PC-3 (cell line): Measurements from ENCODE around the gene FLVCR1. TPM values are rescaled to one million over a fixed set of nuclear protein-coding genes. Genes with fewer than 3 reads are reported as not detected.

Source experiments
- ATAC-seq: fragments of 200-7000 bp; cut with Tn5 transposase; 2 replicates; pipeline ENCODE4 v1.9.1; 2020; ENCODE audit warnings: mild to moderate bottlenecking, moderate library complexity
- BruUV-seq: library from RNA; stranded (reverse); fragments of 400-500 nt; replicated peaks from 2 replicates; lab custom pipeline; 2021; lab: Mats Ljungman, UMichigan
- CTCF ChIA-PET: fragments of 300-600 bp; sonication (Branson Sonifier 250); formaldehyde crosslinking; loops from one replicate; lab custom pipeline; 2022; ENCODE audit warnings: antibody characterized with exemption; lab: Charles Lee
- POLR2A ChIA-PET: fragments of 300-600 bp; sonication (Branson Sonifier 250); formaldehyde crosslinking; loops from one replicate; lab custom pipeline; 2022; ENCODE audit warnings: antibody characterized with exemption; ENCODE audit not compliant: unreplicated experiment; lab: Charles Lee
- DNase-seq: peaks from one replicate; pipeline ENCODE4 v3.0.0-alpha.2; 2015
- H2AFZ ChIP-seq: fragments of 300-600 bp; sonication (generic); 2 replicates; pipeline ENCODE4 v1.6.0; 2016; ENCODE audit warnings: antibody characterized with exemption, low read length
- H3F3A ChIP-seq: fragments of 300-600 bp; sonication (generic); one replicate; pipeline ENCODE4 v1.6.0; 2017; ENCODE audit warnings: antibody characterized with exemption, low read length, control low read depth, mild to moderate bottlenecking; ENCODE audit not compliant: unreplicated experiment
- H3K27ac ChIP-seq: fragments of 300-600 bp; sonication (generic); 2 replicates; pipeline ENCODE4 v1.5.1; 2016; ENCODE audit warnings: mild to moderate bottlenecking, low read length
- H3K27me3 ChIP-seq: fragments of 300-600 bp; sonication (generic); 2 replicates; pipeline ENCODE4 v1.6.1; 2016; ENCODE audit warnings: low read length, mixed read lengths
- H3K36me3 ChIP-seq: fragments of 300-600 bp; sonication (generic); 2 replicates; pipeline ENCODE4 v1.6.1; 2016; ENCODE audit warnings: low read depth, mixed run types, low read length, mixed read lengths
- H3K4me1 ChIP-seq: fragments of 300-600 bp; sonication (generic); 2 replicates; pipeline ENCODE4 v1.5.1; 2016; ENCODE audit warnings: low read length; ENCODE audit not compliant: insufficient read depth
- H3K4me2 ChIP-seq: fragments of 300-600 bp; sonication (generic); 2 replicates; pipeline ENCODE4 v1.6.0; 2016; ENCODE audit warnings: low read length
- H3K4me3 ChIP-seq: fragments of 300-600 bp; sonication (generic); 2 replicates; pipeline ENCODE4 v1.5.1; 2016; ENCODE audit warnings: mild to moderate bottlenecking, low read length, mixed read lengths
- H3K79me2 ChIP-seq: fragments of 300-600 bp; sonication (generic); 2 replicates; pipeline ENCODE4 v1.6.1; 2017; ENCODE audit warnings: low read length, mixed read lengths
- H3K9ac ChIP-seq: fragments of 300-600 bp; sonication (generic); 2 replicates; pipeline ENCODE4 v1.6.0; 2016; ENCODE audit warnings: mild to moderate bottlenecking, low read length
- H3K9me2 ChIP-seq: fragments of 300-600 bp; sonication (generic); replicated peaks from 2 replicates; pipeline ENCODE4 v1.6.1; 2016; ENCODE audit warnings: mixed run types, low read length, mixed read lengths
- H3K9me3 ChIP-seq: fragments of 300-600 bp; sonication (generic); 2 replicates; pipeline ENCODE4 v1.6.1; 2016; ENCODE audit warnings: low read length, mixed read lengths
- H4K20me1 ChIP-seq: fragments of 300-600 bp; sonication (generic); 2 replicates; pipeline ENCODE4 v1.6.1; 2016; ENCODE audit warnings: low read length, mixed read lengths
- CTCF ChIP-seq: fragments of 300-600 bp; sonication (generic); conservative IDR thresholded peaks from 2 replicates; pipeline ENCODE4 v1.5.1; 2017; ENCODE audit warnings: antibody characterized with exemption, low read depth, mild to moderate bottlenecking, low read length
- EZH2 ChIP-seq: fragments of 300-600 bp; sonication (generic); IDR thresholded peaks from one replicate; pipeline ENCODE4 v1.6.1; 2017; ENCODE audit warnings: antibody characterized with exemption, mild to moderate bottlenecking, low read length; ENCODE audit not compliant: unreplicated experiment
- EZH2phosphoT487 ChIP-seq: fragments of 300-600 bp; sonication (generic); IDR thresholded peaks from 2 replicates; pipeline ENCODE4 v1.6.1; 2018; ENCODE audit warnings: mild to moderate bottlenecking, antibody characterized with exemption, low read length, borderline replicate concordance
- intact Hi-C: fragments of 100-400 bp; cut with micrococcal nuclease; formaldehyde crosslinking; loops from 2 replicates; pipeline ENCODE4 v1.9.0; 2023
- total RNA-seq: library from RNA; depleted of rRNA; stranded (reverse); fragments of >200 nt; gene quantifications from 2 replicates; pipeline ENCODE4 v1.2.3, GENCODE V29; 2014

FLVCR1 gene
- total RNA-seq, 1 experiment from 2014 or later: 13.9 TPM

DNA sequence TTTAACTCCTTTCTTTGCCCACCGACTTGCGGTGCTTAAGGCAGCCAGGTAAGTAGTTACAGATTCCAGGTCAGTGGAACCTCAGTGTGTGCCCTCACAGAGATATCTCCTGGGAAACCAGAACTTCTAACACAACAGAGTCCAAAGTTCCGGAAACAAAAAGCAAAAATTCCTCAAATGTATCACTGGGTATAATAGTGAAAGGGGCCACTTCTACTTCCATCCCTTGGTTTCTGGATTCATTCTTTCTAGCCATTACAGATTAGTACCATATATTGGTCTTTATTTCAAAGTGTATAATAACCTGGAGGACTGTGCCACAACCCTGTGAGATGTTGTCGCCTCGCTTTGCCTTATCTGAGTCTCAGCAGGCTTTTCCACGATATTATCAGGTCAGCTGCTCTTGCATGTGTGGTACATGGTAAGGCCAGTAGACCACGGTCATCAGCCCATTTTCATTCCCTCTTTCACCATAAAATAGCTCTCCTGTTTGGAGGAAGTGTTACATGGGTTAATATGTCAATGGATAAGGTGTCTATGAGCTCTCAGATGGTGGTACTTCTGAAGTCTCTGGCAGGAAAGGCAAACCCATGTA is 77.4 kb downstream of the FLVCR1 start:
- Histone ChIP-seq H3K9ac (no peak overlapping the region), H2AFZ (no peak overlapping the region), H3K79me2 (no peaks in the 10 kb centered on the region), H3K9me2 (no peaks in the 10 kb centered on the region), H3K4me3 (no peak overlapping the region), H3F3A (no peaks in the 10 kb centered on the region), H3K4me2 (no peak overlapping the region), H3K27ac (no peak overlapping the region), H3K36me3 (no peaks in the 10 kb centered on the region), H3K4me1 (0 out of 2 replicates have a peak, but pooled peaks cover 6% of the 10 kb centered on the region), H4K20me1 (no peaks in the 10 kb centered on the region), H3K9me3 (no peaks in the 10 kb centered on the region), H3K27me3 (no peaks in the 10 kb centered on the region)
- POLR2A ChIA-PET: no interaction called here
- ATAC-seq (no peak), DNase-seq (no peak)
- intact Hi-C loops: no loop called here
- no TSS peak for BruUV-seq
- TF ChIP-seq CTCF: no peak
- TF ChIP-seq EZH2: no peak
- no peak for TF ChIP-seq EZH2phosphoT487
- CTCF ChIA-PET: no interaction called here

DNA sequence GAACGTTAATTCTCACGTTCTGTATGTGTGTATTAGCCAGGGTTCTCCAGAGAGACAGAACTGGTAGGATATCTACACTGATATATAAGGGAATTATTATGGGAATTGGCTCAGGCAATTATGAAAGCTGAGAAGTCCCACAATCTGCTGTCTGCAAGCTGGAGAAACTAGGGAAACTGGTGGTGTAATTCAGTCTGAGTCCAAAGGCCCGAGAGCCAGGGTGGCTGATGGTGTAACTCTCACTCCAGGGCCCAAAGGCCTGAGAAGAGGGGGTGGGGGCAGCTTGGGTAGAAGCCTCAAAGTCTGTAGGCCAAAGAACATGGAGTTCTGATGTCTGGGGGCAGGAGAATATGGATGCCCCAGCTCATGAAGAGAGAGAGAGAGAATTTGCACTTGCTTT is 79.0 kb downstream of the FLVCR1 start:
- H3K4me3 ChIP-seq: no peak overlapping the region
- H4K20me1 ChIP-seq: no peaks in the 10 kb centered on the region
- H3K27ac ChIP-seq: no peak overlapping the region
- BruUV-seq: no TSS peak
- H3K4me2 ChIP-seq: no peak overlapping the region
- no peaks in the 10 kb centered on the region for H3K36me3 ChIP-seq
- POLR2A ChIA-PET: interaction anchor here (0.6 kb wide), 1 partner anchor 22 kb away, joined by 4 read pairs; no protein-coding TSS in a partner anchor
- ATAC-seq (no peak), DNase-seq (no peak)
- H2AFZ ChIP-seq: no peak overlapping the region
- intact Hi-C loops: no loop called here
- no peak overlapping the region for H3K9ac ChIP-seq
- CTCF ChIA-PET: no interaction called here
- H3K9me3 ChIP-seq: no peaks in the 10 kb centered on the region
- H3K27me3 ChIP-seq: no peaks in the 10 kb centered on the region
- H3F3A ChIP-seq: no peaks in the 10 kb centered on the region
- TF ChIP-seq CTCF (no peak), EZH2 (no peak), EZH2phosphoT487 (no peak)
- H3K79me2 ChIP-seq: no peaks in the 10 kb centered on the region
- H3K4me1 ChIP-seq: no peaks in the 10 kb centered on the region
- H3K9me2 ChIP-seq: no peaks in the 10 kb centered on the region

DNA sequence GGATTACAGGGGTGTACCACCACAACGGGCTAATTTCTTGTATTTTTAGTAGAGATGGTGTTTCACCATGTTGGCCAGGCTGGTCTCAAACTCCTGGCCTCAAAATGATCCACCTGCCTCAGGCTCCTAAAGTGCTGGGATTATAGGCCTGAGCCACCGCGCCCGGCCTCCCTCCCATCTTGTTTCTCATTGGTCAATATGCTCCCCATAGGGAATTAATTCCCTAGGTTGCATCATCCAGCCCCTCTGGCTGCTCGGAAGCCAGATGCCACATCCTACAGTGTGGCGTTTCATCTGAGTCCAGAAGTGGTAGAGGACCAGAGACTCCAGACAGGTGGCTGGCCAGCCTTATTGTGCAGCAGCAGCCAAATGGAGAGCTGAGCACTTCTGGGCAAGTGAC is 80.8 kb downstream of the FLVCR1 start:
- Histone ChIP-seq H2AFZ (no peak overlapping the region), H3K4me3 (no peak overlapping the region), H3K9ac (no peak overlapping the region), H3K27me3 (no peaks in the 10 kb centered on the region), H3F3A (no peaks in the 10 kb centered on the region), H3K4me1 (no peaks in the 10 kb centered on the region), H3K36me3 (no peaks in the 10 kb centered on the region), H3K9me3 (no peaks in the 10 kb centered on the region), H4K20me1 (no peaks in the 10 kb centered on the region), H3K9me2 (no peaks in the 10 kb centered on the region), H3K4me2 (no peak overlapping the region), H3K27ac (no peak overlapping the region), H3K79me2 (no peaks in the 10 kb centered on the region)
- DNase-seq: no peak
- ChIA-PET POLR2A (interaction anchor here (0.6 kb wide), 1 partner anchor 443 kb away, joined by 3 read pairs; no protein-coding TSS in a partner anchor), CTCF (no interaction called here)
- intact Hi-C loops: no loop called here
- TF ChIP-seq EZH2phosphoT487 (no peak), EZH2 (no peak), CTCF (no peak)
- BruUV-seq: no TSS peak
- no peak for ATAC-seq
